Measurements from ENCODE around the gene HOGA1. TPM values are rescaled to one million over a fixed set of nuclear protein-coding genes. Genes with fewer than 3 reads are reported as not detected.

The HOGA1 gene
- polyA plus RNA-seq, 1 donor = 0.90 TPM

DNA sequence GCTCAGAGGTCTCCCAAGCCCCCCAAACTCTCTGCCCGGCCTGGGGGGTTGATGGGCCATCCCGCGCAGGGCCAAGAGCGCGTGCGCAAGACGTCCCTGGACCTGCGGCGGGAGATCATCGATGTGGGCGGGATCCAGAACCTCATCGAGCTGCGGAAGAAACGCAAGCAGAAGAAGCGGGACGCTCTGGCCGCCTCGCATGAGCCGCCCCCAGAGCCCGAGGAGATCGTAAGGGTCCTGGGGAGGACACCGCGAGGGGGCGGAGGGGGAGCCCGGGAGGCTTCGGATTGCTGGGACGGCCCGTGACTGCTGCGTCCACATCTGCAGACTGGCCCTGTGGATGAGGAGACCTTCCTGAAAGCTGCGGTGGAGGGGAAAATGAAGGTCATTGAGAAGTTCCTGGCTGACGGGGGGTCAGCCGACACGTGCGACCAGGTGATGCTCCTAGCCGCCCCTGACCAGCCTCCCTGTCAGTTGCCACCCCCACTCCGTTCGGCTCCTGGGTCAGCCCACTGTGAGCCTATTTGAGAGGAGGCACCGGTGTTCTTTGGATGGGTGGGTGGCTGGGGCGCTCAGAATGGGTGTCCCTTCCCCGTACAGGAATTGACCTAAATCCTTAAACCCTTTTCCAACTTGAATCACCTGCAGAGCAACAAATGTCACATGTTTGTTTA lies 5.9 kb upstream of the HOGA1 start:
- DNase-seq (ENCODE audit: low read depth) = no peak

DNA sequence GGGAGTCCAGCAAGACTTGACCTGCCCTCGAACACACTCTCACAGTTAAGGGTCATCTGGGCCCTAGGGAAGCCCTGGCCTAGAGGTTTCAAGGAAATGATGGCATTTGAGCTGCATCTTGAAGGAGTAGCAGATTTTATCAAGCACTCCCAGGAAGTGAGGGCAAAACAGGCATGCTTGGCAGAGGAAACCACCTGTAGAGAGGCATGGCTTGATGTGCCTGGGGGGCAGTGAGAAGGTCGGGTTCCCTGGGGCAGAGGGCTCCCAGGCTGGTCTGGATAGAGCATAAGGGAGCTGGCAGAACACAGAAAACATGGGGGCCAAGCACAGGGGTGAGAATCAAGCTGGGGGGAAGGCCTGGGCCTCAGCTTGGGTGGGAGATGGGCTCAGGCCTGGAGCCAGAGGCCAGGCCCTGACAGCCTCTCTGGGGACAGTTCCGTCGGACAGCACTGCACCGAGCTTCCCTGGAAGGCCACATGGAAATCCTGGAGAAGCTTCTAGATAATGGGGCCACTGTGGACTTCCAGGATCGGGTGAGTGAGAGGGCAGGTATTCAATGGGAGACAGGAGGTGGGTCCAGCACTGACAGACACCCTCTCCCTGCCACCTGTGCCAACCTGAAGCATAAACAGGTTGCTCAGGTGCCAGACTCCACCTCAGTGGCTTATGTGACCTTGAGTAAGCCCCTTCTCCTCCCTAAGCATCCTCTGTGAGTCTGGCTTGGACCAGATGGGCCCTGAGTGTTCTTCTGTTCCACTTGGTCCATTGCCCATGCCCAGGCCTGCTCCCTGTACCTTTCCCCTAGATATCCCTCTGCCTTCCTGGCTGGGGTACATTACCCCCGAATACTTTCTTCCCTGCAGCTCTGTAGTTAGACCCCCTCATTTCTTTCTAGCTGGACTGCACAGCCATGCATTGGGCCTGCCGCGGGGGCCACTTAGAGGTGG lies 3.5 kb upstream of the HOGA1 start:
- no peak for DNase-seq (ENCODE audit: low read depth)

DNA sequence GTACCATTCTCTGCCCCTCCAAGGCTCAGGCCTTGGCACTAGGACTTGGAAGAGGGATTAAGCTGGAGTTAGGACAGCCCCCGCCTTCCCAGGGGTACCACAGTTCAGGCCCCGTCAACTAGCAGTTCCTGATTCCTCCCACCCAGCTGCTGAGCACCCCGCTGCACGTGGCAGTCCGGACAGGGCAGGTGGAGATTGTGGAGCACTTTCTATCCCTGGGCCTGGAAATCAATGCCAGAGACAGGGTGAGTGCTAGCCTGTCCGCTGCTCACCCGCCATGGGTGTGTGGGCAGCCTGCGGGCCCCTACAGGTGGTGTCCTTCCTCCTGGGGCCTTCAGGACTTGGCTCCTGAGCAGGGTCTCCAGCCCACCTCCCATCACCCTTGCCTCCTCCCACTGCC lies 2.0 kb upstream of the HOGA1 start:
- no peak for DNase-seq (ENCODE audit: low read depth)

DNA sequence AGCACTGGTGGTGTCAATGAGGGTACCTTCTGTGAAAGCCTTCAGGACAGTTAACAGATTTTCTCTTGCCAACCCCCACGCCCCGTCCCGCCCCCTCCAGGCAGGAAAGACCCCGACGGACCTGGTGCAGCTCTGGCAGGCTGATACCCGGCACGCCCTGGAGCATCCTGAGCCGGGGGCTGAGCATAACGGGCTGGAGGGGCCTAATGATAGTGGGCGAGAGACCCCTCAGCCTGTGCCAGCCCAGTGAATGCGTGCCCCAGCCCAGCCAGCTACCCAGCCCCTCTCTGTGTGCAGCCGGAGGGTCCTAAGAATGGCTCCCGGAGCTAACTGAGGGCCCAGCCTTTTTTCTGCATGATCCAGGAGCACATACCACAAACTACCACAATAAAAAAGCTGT lies 713 bp upstream of the HOGA1 start:
- DNase-seq (ENCODE audit: low read depth) = no peak

DNA sequence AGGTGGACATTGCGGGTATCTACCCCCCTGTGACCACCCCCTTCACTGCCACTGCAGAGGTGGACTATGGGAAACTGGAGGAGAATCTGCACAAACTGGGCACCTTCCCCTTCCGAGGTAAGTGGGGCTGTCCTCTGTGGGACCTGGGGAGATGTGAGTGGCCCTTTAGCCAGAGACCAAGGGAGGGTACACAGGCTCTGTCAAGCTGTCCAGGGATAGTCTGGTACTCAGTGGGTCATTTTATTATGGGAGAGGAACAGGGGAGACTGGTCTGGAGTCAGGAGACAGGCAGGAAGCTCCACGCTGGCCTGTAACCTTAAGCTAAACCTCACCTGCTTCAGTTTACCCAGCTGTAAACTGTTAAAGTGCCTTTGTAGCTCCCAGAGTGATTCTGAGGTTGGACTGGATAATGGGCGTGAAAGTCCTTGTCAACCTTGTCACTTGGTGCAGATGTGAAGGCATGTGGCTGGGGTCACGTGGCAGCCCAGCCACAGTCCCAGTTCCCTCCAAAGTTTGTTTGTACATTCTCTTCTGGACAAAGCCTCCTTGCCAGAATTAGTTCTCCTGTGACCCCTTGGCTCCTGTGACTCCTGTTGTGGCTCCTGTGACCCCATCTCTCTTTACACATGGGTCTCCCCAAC lies 729 bp downstream of the HOGA1 start:
- DNase-seq (ENCODE audit: low read depth) = no peak

DNA sequence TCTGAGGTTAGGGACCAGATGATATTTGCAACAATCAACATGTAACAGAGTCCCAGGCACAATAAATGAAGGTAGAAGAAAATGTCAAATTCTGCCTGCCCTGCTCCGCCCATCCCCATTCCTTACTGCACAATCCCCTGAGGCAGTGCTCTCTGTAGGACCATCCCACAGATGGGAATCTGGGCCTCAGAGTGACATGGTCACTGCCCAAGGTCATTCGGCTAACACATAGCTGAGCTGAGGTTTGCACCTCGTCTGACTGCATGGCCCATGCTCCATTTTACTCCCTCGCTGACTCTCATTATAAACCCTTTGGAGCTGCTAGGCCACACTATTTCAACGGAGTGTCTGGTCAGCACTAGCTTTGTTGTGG lies 1.2 kb downstream of the HOGA1 start:
- DNase-seq (ENCODE audit: low read depth) = no peak

DNA sequence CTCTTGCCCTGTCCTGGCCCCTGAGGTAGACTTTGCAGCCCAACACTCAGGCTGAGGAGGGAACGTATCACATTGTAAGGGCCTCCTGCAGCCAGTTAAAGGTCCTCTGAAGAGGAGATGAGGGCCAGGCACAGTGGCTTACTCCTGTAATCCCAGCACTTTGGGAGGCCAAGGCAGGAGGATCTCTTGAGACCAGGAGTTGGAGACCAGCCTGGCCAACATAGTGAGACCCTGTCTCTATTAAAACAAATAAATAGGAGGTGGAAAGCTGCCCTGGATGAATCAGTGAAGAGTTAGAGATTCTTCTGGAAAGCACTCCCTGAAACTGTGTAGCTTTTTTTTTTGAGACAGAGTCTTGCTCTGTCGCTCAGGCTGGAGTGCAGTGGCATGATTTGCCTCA lies 3.0 kb downstream of the HOGA1 start:
- no peak for DNase-seq (ENCODE audit: low read depth)

DNA sequence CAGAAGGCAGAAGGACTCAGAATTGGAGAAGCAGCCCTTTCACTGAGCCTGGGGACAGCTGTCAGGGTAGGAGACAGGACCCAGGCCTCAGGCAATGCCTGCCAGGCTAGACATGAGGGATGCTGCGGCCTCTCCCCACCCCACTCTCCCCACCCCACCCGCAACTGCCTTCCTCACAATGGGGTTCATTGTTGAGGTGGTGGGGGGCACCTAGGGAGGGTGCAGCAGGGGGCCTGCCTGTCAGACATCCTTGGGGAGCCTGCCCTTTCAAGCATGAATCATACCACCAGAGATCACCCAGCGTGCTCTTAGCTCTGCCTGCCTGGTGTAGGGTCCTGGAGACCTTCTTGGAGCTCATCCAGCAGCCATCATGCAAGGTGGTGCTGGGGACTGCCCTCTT lies 5.3 kb downstream of the HOGA1 start, which contains the start of gene C10orf62:
Gene C10orf62 (plus strand): TSS at position 243 of the 400 bp plus-strand sequence. CDS start 177 bp downstream, outside the sequence.
- DNase-seq (ENCODE audit: low read depth) = no peak

DNA sequence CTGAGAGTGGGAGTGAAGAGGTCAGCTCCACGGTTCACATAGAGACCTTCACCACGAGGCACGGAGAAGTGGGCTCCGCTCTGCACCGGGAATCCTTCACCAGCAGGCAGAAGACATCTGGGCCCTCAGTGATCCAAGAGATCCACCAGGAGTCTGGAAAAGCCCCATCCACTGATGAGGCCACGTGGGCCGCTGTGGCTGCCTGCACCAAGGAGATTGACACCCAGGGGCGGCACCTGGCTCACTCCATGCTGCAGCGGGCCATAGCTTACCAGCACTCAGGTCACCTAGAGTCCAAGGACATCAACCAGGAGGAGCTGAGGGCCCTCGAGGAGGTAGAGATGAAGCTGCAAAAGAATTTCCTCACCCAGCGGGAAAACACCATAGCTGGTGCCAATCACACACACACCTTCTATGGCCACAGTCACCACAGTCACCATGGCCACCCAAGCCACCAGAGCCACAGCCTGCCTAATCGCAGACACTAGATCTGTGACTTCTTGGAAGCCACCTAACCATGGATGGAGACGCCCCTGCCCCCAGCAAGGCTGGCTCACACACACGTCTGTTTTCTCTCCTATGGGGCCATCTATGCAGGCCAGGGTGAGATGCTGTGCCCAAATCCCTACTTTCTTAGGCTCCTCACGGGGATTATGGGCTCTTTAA lies 6.0 kb downstream of the HOGA1 start:
- DNase-seq (ENCODE audit: low read depth) = no peak

DNA sequence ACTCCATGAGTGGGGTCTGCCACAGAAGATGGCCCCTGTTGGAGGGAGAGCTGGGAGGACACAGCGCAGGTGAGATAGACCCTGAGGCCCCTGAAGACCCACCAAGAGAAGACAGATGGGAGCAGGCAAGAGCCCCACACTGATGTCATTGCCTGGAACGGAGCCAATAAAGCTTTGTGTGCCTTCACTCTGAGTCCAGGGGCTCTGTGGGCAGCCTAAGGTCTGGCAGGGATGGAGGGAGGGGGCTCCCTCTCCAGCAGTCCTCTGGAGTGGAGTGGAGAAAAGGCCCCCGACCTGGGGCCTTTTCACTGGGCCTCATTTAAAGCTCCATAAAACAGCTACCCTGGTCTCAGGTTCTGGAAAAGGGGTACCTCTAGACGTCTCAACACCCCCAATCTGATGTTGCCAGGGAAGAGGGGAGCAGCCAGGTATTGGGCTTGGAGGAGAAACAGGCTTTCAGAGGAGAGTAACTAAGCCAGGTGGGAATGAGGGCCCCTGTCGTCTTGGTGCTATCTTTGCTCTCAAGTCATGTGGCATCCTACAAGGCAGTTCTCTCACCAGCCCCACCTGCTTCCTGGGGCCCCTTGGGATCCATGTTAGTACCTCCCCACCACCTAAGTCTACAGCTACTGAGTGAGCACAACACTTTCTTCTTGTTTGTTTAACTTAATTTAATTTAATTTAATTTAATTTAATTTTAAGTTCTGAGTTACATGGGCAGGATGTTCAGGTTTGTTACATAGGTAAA lies 6.7 kb downstream of the HOGA1 start:
- no peak for DNase-seq (ENCODE audit: low read depth)

DNA sequence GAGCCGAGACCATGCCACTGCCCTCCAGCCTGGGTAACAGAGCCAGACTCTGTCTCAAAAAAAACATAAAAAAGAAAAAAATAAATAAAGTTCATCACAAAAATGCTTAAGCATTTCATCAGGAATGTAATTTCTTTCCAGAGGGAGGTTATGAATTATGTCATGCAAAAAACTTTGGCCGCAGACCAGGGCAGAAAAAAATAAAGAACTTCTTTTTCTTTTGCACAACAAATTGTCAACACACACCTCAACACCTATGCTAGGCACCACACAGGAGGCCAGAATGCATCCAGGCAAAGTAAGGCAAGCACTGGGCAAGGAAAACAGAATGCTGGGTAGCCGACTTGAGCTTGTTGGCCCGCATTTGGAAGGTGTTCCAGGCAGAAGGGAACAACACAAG lies 9.2 kb downstream of the HOGA1 start:
- DNase-seq (ENCODE audit: low read depth) = no peak

DNA sequence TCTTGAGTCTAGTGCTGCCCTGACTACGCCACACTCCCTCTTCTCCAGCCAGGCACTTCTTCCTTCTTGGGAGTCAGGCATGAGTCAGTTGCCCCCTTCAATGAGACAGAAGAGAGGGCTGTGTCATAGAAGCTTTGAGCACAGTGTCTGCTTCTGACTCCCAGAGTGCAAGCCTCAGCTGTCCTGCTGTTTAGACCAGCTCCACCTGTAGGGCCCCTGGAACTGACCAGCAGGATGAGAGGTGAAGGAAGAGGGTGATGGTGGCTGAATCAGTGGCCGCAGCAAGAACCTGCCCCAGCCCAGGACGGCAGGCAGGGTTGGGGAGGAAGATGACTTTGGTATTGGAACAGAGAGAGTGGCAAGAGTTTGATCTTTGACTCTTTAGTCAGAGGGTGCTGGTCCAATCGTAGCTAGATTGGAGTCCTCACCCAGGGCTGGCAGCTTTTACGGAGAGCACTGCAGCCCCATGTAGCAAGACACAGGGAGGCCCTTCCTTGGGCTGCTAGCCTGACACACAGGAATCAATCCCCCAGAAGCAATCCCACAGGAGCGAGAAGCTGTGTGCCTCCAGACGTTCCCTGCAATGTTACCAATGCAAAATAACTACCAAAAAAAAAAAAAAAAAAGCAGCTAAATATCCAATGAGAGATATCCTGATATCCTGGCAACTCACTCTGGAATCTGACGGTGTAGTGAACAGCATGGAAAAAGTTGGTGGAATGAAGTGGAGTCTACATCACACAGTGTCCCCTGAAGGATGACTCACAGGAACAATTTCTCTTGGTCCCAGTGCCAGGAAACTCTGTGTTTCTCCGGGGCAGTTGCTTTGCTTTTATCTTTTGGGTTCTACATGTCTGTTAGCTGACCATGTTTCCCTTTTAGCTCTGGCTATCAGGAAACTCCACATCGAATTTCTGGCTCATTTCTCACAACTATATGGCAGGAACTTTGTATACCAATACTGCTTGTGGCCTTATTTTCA lies 12.2 kb downstream of the HOGA1 start:
- DNase-seq (ENCODE audit: low read depth) = peak; percentile 56

DNA sequence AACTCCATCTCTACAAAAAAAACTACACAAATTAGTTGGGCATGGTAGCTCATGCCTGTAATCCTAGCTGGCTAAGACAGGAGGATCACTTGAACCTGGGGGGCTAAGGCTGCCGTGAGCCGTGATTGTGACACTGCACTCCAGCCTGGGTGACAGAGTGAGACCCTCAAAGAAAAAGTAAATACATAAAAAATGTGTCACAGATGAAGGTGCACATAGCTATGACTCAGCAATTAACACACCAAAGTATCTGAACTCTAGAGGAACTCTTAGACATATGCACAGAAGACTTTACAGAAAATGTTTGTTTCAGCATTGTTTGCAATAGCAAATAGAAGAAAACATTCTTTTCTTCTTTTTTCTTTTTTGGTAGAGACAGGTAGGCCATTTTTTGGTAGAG lies 13.6 kb downstream of the HOGA1 start:
- DNase-seq (ENCODE audit: low read depth) = no peak

DNA sequence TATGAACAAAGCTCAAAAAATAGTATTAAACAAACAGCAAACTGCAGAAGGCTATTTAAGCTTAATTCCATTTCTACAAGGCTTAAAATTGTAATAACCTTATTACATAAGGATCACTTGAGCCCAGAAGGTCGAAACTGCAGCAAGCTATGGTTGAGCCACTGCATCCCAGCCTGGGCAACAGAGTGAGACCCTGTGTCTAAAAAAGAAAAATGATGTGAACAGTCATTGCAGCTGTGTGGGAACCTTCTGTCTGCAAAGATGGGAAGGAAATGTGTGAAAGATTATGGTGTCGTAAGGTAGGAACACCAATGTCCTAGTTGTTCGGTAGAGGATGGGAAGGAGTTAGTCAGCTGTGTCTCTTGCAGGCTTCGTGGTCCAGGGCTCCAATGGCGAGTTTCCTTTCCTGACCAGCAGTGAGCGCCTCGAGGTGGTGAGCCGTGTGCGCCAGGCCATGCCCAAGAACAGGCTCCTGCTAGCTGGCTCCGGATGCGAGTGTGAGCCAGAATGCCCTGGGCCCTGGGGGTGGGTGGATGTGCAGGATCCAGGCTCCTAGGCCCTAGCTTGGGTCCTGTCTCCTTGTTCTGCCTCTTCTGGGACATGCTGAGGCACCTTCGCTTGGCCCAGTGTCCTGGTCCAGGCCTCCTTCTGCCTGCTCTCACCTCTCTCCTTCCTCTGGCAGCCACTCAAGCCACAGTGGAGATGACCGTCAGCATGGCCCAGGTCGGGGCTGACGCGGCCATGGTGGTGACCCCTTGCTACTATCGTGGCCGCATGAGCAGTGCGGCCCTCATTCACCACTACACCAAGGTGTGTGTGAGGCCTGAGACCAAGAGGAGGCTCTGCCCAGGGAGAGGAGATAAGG lies 14.4 kb downstream of the HOGA1 start:
- DNase-seq (ENCODE audit: low read depth) = no peak

DNA sequence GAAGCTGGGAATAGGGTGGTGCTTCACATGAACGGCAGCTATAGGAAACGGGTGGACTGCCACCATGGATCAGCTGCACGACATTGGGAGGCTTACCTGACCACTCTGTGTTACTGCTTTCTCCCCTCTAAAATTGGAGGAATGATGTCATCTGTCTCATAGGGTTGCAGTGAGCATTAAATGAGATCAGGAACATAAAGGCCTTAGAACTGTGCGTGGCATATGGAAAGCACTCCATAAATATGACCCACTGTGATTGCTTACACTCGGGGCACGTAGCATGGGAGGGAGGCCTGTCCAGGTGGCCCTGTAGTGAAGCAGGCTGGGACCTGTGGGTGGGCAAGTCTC lies 15.1 kb downstream of the HOGA1 start:
- DNase-seq (ENCODE audit: low read depth) = no peak

DNA sequence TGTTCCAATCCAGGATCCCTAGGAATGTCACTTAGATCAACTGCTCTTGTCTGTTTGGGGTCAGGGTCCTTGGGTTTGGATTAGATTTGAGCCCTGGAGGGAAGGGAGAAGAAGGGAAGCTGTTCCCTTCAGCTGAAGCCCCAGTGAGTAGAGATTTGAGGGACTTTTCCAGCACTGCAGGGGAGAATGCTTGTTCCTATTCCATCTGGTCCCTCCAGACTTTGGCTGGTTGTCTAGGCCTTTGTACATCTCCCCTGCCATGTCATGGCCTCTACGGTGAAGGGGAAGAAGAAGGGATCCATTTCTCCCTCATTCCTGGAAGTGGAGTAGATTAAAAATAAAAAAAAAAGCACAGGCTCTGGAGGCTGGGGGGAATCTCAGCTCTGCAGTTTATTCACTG lies 16.4 kb downstream of the HOGA1 start:
- no peak for DNase-seq (ENCODE audit: low read depth)

DNA sequence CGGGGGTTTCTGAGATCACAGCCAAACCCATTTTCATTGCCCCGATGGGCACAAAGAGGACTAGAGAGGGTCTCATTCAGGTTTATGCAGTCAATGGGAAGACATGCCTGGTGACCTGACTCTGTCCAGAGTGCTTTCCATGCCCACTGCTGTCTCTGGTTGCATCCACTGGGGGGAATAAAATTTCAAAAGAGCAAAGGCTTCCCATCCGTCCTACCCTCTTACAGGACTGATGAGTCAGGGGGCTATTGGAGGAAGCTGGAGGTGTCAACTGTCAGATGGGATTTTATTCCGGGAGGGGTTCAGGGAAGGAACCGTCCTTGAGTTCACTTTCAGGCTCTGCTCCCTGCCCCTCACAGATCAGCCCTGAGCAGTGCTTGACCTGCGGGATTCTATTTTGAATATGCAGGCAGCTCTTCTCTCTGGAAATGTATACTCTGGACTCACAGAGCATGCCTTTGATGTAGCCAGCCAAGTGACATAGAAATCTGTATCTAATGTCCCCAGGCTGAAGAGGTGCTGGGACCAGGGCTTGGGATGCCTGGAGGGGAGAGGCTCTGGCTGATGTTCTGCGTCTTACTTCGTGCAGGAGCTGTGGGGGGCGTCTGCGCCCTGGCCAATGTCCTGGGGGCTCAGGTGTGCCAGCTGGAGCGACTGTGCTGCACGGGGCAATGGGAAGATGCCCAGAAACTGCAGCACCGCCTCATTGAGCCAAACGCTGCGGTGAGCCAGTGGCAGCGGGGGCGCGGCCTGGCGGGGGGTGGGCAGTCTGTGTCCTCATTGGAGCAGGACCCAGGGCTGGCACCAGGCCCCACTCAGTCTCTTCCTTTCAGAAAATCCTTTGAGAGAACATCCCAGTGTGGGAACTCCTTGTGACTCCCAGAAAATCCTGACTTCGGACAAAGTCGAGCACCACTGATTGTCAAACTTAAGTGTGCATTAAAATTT lies 17.4 kb downstream of the HOGA1 start:
- no peak for DNase-seq (ENCODE audit: low read depth)

DNA sequence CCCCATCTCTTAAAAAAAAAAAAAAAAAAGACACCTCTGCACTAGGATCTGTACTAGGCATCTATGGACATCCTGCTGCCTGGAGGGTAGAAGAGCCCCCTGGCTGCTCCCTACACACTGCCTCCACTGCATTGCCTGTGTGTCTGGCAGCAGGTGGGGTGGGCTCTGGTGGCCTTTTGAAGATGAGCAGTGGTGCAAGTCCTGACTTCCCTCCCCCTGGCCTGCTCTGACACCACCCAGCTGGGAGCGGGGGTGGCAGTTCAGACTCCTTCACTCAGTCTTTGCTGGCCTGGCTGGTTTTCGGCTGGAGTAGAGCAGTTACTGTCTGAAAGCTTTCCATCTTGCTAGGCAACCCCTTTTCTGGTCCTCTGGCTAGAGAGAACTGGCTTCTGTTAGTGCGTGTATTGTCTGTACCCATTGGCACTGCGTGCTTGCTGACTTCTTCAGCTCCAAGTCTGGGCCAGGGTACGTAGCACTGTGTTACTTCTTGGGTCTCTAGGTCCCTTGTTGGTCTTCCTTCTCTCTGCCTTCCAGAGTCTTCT lies 23.0 kb downstream of the HOGA1 start:
- DNase-seq (ENCODE audit: low read depth) = no peak

Data from forelimb muscle (tissue), 1 donor.